GM12878 (cell line): ENCODE measurements around the gene CASP3. TPM values are rescaled to one million over a fixed set of nuclear protein-coding genes. Genes with fewer than 3 reads are reported as not detected.

Source experiments
- ATF7 ChIP-seq: fragments of 450-650 bp; IDR thresholded peaks from 2 replicates; pipeline ENCODE4 v1.6.1; 2016; ENCODE audit warnings: low read depth, mild to moderate bottlenecking
- CBFB ChIP-seq: IDR thresholded peaks from 2 replicates; pipeline ENCODE4 v1.6.1; 2016; ENCODE audit warnings: antibody characterized with exemption, low read depth
- CBX5 ChIP-seq: sonication (generic); IDR thresholded peaks from 2 replicates; pipeline ENCODE4 v1.6.1; 2016; ENCODE audit warnings: low read depth, moderate library complexity, mild to moderate bottlenecking, inconsistent platforms
- CREB1 ChIP-seq: IDR thresholded peaks from 2 replicates; pipeline ENCODE4 v1.6.1; 2012; ENCODE audit warnings: low read depth, mild to moderate bottlenecking, inconsistent platforms
- EED ChIP-seq: sonication (generic); IDR thresholded peaks from 2 replicates; pipeline ENCODE4 v1.6.1; 2016; ENCODE audit warnings: antibody characterized with exemption, low read depth
- HCFC1 ChIP-seq: fragments of 150-350 bp; IDR thresholded peaks from 2 replicates; pipeline ENCODE4 v1.6.1; 2014; ENCODE audit warnings: low read length
- MEF2A ChIP-seq: IDR thresholded peaks from 2 replicates; pipeline ENCODE4 v1.6.1; 2011; ENCODE audit warnings: low read depth, mild to moderate bottlenecking, low read length, moderate library complexity; ENCODE audit not compliant: insufficient read depth
- MXI1 ChIP-seq: fragments of 150-350 bp; IDR thresholded peaks from 2 replicates; pipeline ENCODE4 v1.6.1; 2011; ENCODE audit warnings: low read depth, mild to moderate bottlenecking, inconsistent platforms, low read length, improper control_type of control experiment
- NBN ChIP-seq: fragments of 450-650 bp; IDR thresholded peaks from 2 replicates; pipeline ENCODE4 v1.6.1; 2016
- RBBP5 ChIP-seq: fragments of 200-600 bp; sonication (generic); conservative IDR thresholded peaks from 2 replicates; pipeline ENCODE4 v1.6.1; 2016
- SUPT20H ChIP-seq: IDR thresholded peaks from 2 replicates; pipeline ENCODE4 v1.6.1; 2011; ENCODE audit warnings: low read depth, mild to moderate bottlenecking, low read length, moderate library complexity, borderline replicate concordance; ENCODE audit not compliant: control insufficient read depth
- TCF3 ChIP-seq: IDR thresholded peaks from 2 replicates; pipeline ENCODE4 v1.6.1; 2012; ENCODE audit warnings: low read depth, mild to moderate bottlenecking, low read length, borderline replicate concordance; ENCODE audit not compliant: insufficient read depth
- USF1 ChIP-seq: IDR thresholded peaks from 2 replicates; pipeline ENCODE4 v1.6.1; 2011; ENCODE audit warnings: borderline replicate concordance, low read depth, mild to moderate bottlenecking, moderate library complexity, mixed read lengths, low read length; ENCODE audit not compliant: insufficient read depth; ENCODE audit errors: extremely low read length
- polyA plus RNA-seq, 11 experiments: library from polyadenylated mRNA; depleted of rRNA in 4 of 11; unstranded in 6 of 11; stranded (reverse) in 5 of 11; fragments of >200 nt; fragmentation: Nextera tagmentation in 4 of 11; fragmentation: Illumina TruSeq in 1 of 11; extraction: Ambion mirVana in 4 of 11; extraction: Trizol in 1 of 11; gene quantifications; 1 replicate in 1 of 11; 2 replicates in 10 of 11; pipeline versions ENCODE4 v1.2.1 to v1.2.3, GENCODE V29; 2011 to 2016; ENCODE audit warnings: inconsistent platforms in 2 of 11, missing spikeins in 2 of 11, low read depth in 1 of 11
- total RNA-seq, 4 experiments: library from RNA; depleted of rRNA in 3 of 4; stranded (reverse); fragments of >200 nt in 3 of 4; fragmentation: Illumina TruSeq in 1 of 4; extraction: Trizol in 1 of 4; gene quantifications; 2 replicates each; pipeline versions ENCODE4 v1.2.1 to v1.2.3, GENCODE V29; 2013 to 2021
- TF ChIP-seq, protein P1 (sequence below): fragments of 450-650 bp; IDR thresholded peaks from 2 replicates; pipeline ENCODE4 v1.6.1; 2017; ENCODE audit warnings: mild to moderate bottlenecking, moderate library complexity
- TF ChIP-seq, protein P2 (sequence below), 3 experiments: IDR thresholded peaks in 2 of 3; conservative IDR thresholded peaks in 1 of 3; 2 replicates each; pipeline ENCODE4 v1.5.1; 2011; ENCODE audit warnings: low read depth in 3 of 3, low read length in 3 of 3, mild to moderate bottlenecking in 3 of 3, control low read depth in 2 of 3, moderate library complexity in 2 of 3, inconsistent platforms in 1 of 3, mixed read lengths in 1 of 3; ENCODE audit not compliant: control insufficient read depth in 2 of 3, insufficient read depth in 1 of 3; ENCODE audit errors: extremely low read depth in 1 of 3
- TF ChIP-seq, protein P3 (sequence below): fragments of 450-650 bp; IDR thresholded peaks from 2 replicates; pipeline ENCODE4 v1.6.1; 2017; ENCODE audit warnings: low read depth, mild to moderate bottlenecking, moderate library complexity

CASP3 gene
- total and polyA plus RNA-seq, 10 of the 15 experiments (the other 5 are each of a cell fraction or from before 2014, with no cell fraction given), result 50.0 to 194 (median 74.4) TPM

DNA sequence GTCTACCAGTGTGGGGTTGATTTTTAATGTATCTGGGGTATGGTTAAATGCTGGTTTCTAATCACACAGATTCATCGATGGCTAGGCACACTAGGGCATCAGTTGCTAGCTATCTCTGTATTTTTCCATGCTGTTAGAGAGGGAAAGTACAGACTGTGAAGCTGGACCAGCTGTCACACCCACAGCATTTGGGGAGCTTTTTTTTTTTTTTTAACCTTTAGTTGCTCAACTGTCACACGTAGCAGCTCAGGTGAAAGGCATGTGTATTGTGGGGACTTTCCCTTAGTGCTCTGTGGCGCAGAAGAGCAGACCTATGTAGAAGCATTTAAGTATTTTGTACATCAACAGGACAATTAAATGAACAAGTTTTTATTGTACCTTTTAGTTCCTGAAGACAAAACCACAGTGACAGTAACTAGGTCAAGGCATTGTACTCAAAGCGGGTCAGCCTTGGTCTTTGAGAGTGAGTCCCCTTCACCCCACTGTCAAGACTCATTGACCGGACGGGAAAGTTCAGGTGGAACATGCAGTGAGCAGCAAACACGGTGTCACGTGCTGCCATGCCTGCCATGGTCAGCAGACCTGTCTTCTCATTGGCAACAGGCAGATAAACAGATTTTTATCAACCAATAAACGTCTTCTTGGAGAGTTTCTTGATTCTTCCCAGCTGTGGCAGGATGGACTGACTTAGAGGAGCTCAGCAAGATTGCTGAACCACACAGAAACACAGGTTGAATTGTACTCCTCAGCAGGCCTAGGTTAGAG lies 65.3 kb downstream of the CASP3 start (continued):
- TF ChIP-seq TCF3 (peak; percentile 66; the same call in 1 of the 2 replicates), USF1 (peak; percentile 76), CBX5 (0 out of 2 replicates have a peak, but pooled peaks have one; percentile 35), MXI1 (peak; percentile 48), NBN (peak; percentile 83; the same call in 1 of the 2 replicates), ATF7 (peak; percentile 60), EED (no peak), CBFB (no peak), SUPT20H (no peak), MEF2A (no peak), CREB1 (0 out of 2 replicates have a peak, but pooled peaks have one; percentile 30), HCFC1 (no peak), RBBP5 (no peak)
- TF ChIP-seq, protein P1, sequence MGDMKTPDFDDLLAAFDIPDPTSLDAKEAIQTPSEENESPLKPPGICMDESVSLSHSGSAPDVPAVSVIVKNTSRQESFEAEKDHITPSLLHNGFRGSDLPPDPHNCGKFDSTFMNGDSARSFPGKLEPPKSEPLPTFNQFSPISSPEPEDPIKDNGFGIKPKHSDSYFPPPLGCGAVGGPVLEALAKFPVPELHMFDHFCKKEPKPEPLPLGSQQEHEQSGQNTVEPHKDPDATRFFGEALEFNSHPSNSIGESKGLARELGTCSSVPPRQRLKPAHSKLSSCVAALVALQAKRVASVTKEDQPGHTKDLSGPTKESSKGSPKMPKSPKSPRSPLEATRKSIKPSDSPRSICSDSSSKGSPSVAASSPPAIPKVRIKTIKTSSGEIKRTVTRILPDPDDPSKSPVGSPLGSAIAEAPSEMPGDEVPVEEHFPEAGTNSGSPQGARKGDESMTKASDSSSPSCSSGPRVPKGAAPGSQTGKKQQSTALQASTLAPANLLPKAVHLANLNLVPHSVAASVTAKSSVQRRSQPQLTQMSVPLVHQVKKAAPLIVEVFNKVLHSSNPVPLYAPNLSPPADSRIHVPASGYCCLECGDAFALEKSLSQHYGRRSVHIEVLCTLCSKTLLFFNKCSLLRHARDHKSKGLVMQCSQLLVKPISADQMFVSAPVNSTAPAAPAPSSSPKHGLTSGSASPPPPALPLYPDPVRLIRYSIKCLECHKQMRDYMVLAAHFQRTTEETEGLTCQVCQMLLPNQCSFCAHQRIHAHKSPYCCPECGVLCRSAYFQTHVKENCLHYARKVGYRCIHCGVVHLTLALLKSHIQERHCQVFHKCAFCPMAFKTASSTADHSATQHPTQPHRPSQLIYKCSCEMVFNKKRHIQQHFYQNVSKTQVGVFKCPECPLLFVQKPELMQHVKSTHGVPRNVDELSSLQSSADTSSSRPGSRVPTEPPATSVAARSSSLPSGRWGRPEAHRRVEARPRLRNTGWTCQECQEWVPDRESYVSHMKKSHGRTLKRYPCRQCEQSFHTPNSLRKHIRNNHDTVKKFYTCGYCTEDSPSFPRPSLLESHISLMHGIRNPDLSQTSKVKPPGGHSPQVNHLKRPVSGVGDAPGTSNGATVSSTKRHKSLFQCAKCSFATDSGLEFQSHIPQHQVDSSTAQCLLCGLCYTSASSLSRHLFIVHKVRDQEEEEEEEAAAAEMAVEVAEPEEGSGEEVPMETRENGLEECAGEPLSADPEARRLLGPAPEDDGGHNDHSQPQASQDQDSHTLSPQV, result no peak
- TF ChIP-seq, protein P2, sequence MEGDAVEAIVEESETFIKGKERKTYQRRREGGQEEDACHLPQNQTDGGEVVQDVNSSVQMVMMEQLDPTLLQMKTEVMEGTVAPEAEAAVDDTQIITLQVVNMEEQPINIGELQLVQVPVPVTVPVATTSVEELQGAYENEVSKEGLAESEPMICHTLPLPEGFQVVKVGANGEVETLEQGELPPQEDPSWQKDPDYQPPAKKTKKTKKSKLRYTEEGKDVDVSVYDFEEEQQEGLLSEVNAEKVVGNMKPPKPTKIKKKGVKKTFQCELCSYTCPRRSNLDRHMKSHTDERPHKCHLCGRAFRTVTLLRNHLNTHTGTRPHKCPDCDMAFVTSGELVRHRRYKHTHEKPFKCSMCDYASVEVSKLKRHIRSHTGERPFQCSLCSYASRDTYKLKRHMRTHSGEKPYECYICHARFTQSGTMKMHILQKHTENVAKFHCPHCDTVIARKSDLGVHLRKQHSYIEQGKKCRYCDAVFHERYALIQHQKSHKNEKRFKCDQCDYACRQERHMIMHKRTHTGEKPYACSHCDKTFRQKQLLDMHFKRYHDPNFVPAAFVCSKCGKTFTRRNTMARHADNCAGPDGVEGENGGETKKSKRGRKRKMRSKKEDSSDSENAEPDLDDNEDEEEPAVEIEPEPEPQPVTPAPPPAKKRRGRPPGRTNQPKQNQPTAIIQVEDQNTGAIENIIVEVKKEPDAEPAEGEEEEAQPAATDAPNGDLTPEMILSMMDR (IDR thresholded peaks at IDR 0.05 in 2 of 3, conservative IDR thresholded peaks at IDR 0.05 in 1 of 3; ENCODE audit: control insufficient read depth in 2 of 3, extremely low read depth in 1 of 3, insufficient read depth in 1 of 3, low read depth in 3 of 3, low read length in 3 of 3), result no peak
- TF ChIP-seq, protein P3, sequence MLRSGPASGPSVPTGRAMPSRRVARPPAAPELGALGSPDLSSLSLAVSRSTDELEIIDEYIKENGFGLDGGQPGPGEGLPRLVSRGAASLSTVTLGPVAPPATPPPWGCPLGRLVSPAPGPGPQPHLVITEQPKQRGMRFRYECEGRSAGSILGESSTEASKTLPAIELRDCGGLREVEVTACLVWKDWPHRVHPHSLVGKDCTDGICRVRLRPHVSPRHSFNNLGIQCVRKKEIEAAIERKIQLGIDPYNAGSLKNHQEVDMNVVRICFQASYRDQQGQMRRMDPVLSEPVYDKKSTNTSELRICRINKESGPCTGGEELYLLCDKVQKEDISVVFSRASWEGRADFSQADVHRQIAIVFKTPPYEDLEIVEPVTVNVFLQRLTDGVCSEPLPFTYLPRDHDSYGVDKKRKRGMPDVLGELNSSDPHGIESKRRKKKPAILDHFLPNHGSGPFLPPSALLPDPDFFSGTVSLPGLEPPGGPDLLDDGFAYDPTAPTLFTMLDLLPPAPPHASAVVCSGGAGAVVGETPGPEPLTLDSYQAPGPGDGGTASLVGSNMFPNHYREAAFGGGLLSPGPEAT, result peak; percentile 87
